IMR-90 (cell line): Measurements from ENCODE around the gene ABR. TPM values are rescaled to one million over a fixed set of nuclear protein-coding genes. Genes with fewer than 3 reads are reported as not detected.

Source experiments
- ATAC-seq: fragments of 200-7000 bp; cut with Tn5 transposase; 2 replicates; pipeline ENCODE4 v1.9.1; 2020; ENCODE audit warnings: low read depth, mild to moderate bottlenecking, moderate library complexity
- BruUV-seq: library from RNA; stranded (reverse); fragments of 400-500 nt; replicated peaks from 2 replicates; lab custom pipeline; 2021; lab: Mats Ljungman, UMichigan
- CTCF ChIA-PET: fragments of 300-600 bp; formaldehyde crosslinking; extraction: SDS; loops from one replicate; lab custom pipeline; 2021; ENCODE audit warnings: antibody characterized with exemption; lab: Yijun Ruan, JAX
- POLR2A ChIA-PET: fragments of 300-600 bp; sonication (Branson Sonifier 250); formaldehyde crosslinking; loops from one replicate; lab custom pipeline; 2022; ENCODE audit warnings: antibody characterized with exemption; ENCODE audit not compliant: unreplicated experiment; lab: Charles Lee
- DNase-seq: peaks from one replicate; pipeline ENCODE4 v3.0.0; 2013
- H2AFZ ChIP-seq: replicated peaks from 2 replicates; pipeline ENCODE3; 2013; ENCODE audit warnings: low read length, mild to moderate bottlenecking; ENCODE audit not compliant: poor library complexity
- H2AK5ac ChIP-seq: 2 replicates; pipeline ENCODE4 v1.6.1; 2013; ENCODE audit warnings: low read depth, low read length, inconsistent platforms
- H2AK9ac ChIP-seq: replicated peaks from 2 replicates; pipeline ENCODE3; 2013; ENCODE audit warnings: mild to moderate bottlenecking, low read depth, low read length, moderate library complexity; ENCODE audit not compliant: poor library complexity
- H2BK120ac ChIP-seq: 2 replicates; pipeline ENCODE4 v1.6.1; 2013; ENCODE audit warnings: low read depth, low read length, inconsistent platforms
- H2BK15ac ChIP-seq: 3 replicates; pipeline ENCODE4 v1.6.1; 2013; ENCODE audit warnings: low read depth, low read length, inconsistent platforms
- H2BK20ac ChIP-seq: 2 replicates; pipeline ENCODE4 v1.6.1; 2013; ENCODE audit warnings: low read depth, mild to moderate bottlenecking, inconsistent platforms, low read length, moderate library complexity
- H2BK5ac ChIP-seq: 2 replicates; pipeline ENCODE4 v1.6.1; 2013; ENCODE audit warnings: mild to moderate bottlenecking, low read depth, low read length, inconsistent platforms; ENCODE audit not compliant: poor library complexity, severe bottlenecking
- H3K14ac ChIP-seq: replicated peaks from 2 replicates; pipeline ENCODE4 v1.6.1; 2013; ENCODE audit warnings: low read depth, low read length, inconsistent platforms
- H3K18ac ChIP-seq: 2 replicates; pipeline ENCODE4 v1.6.1; 2013; ENCODE audit warnings: low read depth, low read length, control low read depth
- H3K23ac ChIP-seq: 2 replicates; pipeline ENCODE4 v1.6.1; 2013; ENCODE audit warnings: low read depth, low read length, inconsistent platforms
- H3K27ac ChIP-seq: 2 replicates; pipeline ENCODE4 v1.5.1; 2013; ENCODE audit warnings: mild to moderate bottlenecking, control low read depth, low read length; ENCODE audit not compliant: insufficient read depth
- H3K27me3 ChIP-seq: 2 replicates; pipeline ENCODE4 v1.6.1; 2013; ENCODE audit warnings: low read length; ENCODE audit not compliant: control insufficient read depth, insufficient read depth
- H3K36me3 ChIP-seq: 2 replicates; pipeline ENCODE4 v1.6.1; 2013; ENCODE audit warnings: low read length, mixed read lengths; ENCODE audit not compliant: control insufficient read depth, insufficient read depth
- H3K4ac ChIP-seq: 2 replicates; pipeline ENCODE4 v1.6.1; 2013; ENCODE audit warnings: low read depth, low read length, inconsistent platforms
- H3K4me1 ChIP-seq: 2 replicates; pipeline ENCODE4 v1.6.1; 2013; ENCODE audit warnings: low read length, mixed read lengths; ENCODE audit not compliant: control insufficient read depth, insufficient read depth
- H3K4me2 ChIP-seq: 2 replicates; pipeline ENCODE4 v1.6.1; 2013; ENCODE audit warnings: low read depth, mild to moderate bottlenecking, control low read depth, low read length, moderate library complexity
- H3K4me3 ChIP-seq: 2 replicates; pipeline ENCODE4 v1.5.1; 2013; ENCODE audit warnings: low read depth, mild to moderate bottlenecking, control low read depth, low read length, moderate library complexity; ENCODE audit not compliant: insufficient read depth
- H3K56ac ChIP-seq: 2 replicates; pipeline ENCODE4 v1.6.1; 2013; ENCODE audit warnings: low read length, inconsistent platforms; ENCODE audit not compliant: insufficient read depth; ENCODE audit errors: extremely low read depth
- H3K79me1 ChIP-seq, 2 experiments: 2 replicates each; pipeline ENCODE4 v1.6.1; 2013; ENCODE audit warnings: low read length in 2 of 2, inconsistent platforms in 1 of 2, low read depth in 1 of 2
- H3K9ac ChIP-seq: 2 replicates; pipeline ENCODE4 v1.6.1; 2013; ENCODE audit warnings: low read depth, low read length, control low read depth
- H3K9me1 ChIP-seq: 2 replicates; pipeline ENCODE4 v1.6.1; 2013; ENCODE audit warnings: low read length, inconsistent platforms; ENCODE audit not compliant: insufficient read depth
- H3K9me3 ChIP-seq: 2 replicates; pipeline ENCODE4 v1.6.1; 2013; ENCODE audit warnings: low read length; ENCODE audit not compliant: control insufficient read depth, insufficient read depth
- H4K20me1 ChIP-seq: 2 replicates; pipeline ENCODE4 v1.6.1; 2013; ENCODE audit warnings: low read length, inconsistent platforms; ENCODE audit not compliant: insufficient read depth
- H4K5ac ChIP-seq: 2 replicates; pipeline ENCODE4 v1.6.1; 2013; ENCODE audit warnings: mild to moderate bottlenecking, low read depth, low read length, control low read depth
- H4K8ac ChIP-seq, 2 experiments: 2 replicates each; pipeline ENCODE4 v1.6.1; 2013; ENCODE audit warnings: low read depth in 2 of 2, low read length in 2 of 2, control low read depth in 1 of 2, inconsistent platforms in 1 of 2
- H4K91ac ChIP-seq: 2 replicates; pipeline ENCODE4 v1.6.1; 2013; ENCODE audit warnings: low read depth, low read length, inconsistent platforms; ENCODE audit not compliant: insufficient read depth
- CHD1 ChIP-seq: IDR thresholded peaks from 2 replicates; pipeline ENCODE4 v1.6.1; 2012; ENCODE audit warnings: low read depth, low read length, improper control_type of control experiment
- CTCF ChIP-seq: conservative IDR thresholded peaks from 2 replicates; pipeline ENCODE4 v1.5.1; 2012; ENCODE audit warnings: mild to moderate bottlenecking, low read depth, low read length, improper control_type of control experiment
- MXI1 ChIP-seq: IDR thresholded peaks from 2 replicates; pipeline ENCODE4 v1.6.1; 2012; ENCODE audit warnings: low read depth, mild to moderate bottlenecking, low read length, moderate library complexity, borderline replicate concordance
- POLR2A ChIP-seq: IDR thresholded peaks from 2 replicates; pipeline ENCODE4 v1.6.1; 2012; ENCODE audit warnings: mild to moderate bottlenecking, low read depth, low read length
- USF2 ChIP-seq: fragments of 150-350 bp; IDR thresholded peaks from 2 replicates; pipeline ENCODE4 v1.6.1; 2017; ENCODE audit warnings: mild to moderate bottlenecking, antibody characterized with exemption, low read length, low read depth
- WGBS, 2 experiments: methylation state at CpG; one replicate each; pipeline versions ENCODE4 v1.1.5 to v1.1.7; 2013; ENCODE audit warnings: missing lambda C conversion rate in 2 of 2; ENCODE audit not compliant: insufficient read length in 1 of 2; ENCODE audit errors: extremely low coverage in 2 of 2; 5-methylcytosine and 5-hydroxymethylcytosine counted together
- dilution Hi-C: fragments of 300-500 bp; cut with HindIII; formaldehyde crosslinking; loops from one replicate; pipeline ENCODE4 v1.14.3; 2018; ENCODE audit warnings: low sequenced_read_pairs; ENCODE audit not compliant: unreplicated experiment
- in situ Hi-C: fragments of 300-500 bp; cut with MboI; formaldehyde crosslinking; loops from 3 replicates; pipeline ENCODE4 v1.14.3; 2019; ENCODE audit warnings: low sequenced_read_pairs, inconsistent platforms, mixed read lengths
- intact Hi-C: fragments of 100-400 bp; cut with micrococcal nuclease; formaldehyde crosslinking; loops from 2 replicates; pipeline ENCODE4 v1.10.0; 2022
- polyA plus RNA-seq, 3 experiments: library from polyadenylated mRNA; depleted of rRNA; stranded (reverse); fragments of >200 nt; gene quantifications; 2 replicates each; pipeline ENCODE4 v1.2.3, GENCODE V29; 2012; ENCODE audit warnings: low replicate concordance in 1 of 3
- total RNA-seq: library from RNA; depleted of rRNA; stranded (reverse); fragments of >200 nt; gene quantifications from 2 replicates; pipeline ENCODE4 v1.2.3, GENCODE V29; 2012

The ABR gene
- total and polyA plus RNA-seq, 2 of the 4 experiments (the other 2 are of a cell fraction), result 28.3 to 79.7 TPM

- Histone ChIP-seq H3K23ac (no peak overlapping the region), H4K91ac (no peak overlapping the region), H2AFZ (no peak overlapping the region), H4K8ac (no peak overlapping the region), H3K27ac (no peak overlapping the region), H4K5ac (no peak overlapping the region), H3K9me1 (peaks cover 13% of the 10 kb centered on the region), H3K9ac (no peak overlapping the region), H3K36me3 (peaks cover 9% of the 10 kb centered on the region; the same call in 1 of the 2 replicates), H2AK9ac (peak overlapping the region; percentile 39), H4K20me1 (peaks cover 14% of the 10 kb centered on the region), H3K14ac (no peak overlapping the region), H2AK5ac (no peak overlapping the region), H3K9me3 (no peaks in the 10 kb centered on the region), H2BK20ac (no peak overlapping the region), H2BK120ac (no peak overlapping the region), H3K4me1 (peaks cover 7% of the 10 kb centered on the region), H2BK5ac (no peak overlapping the region), H3K4me2 (no peak overlapping the region), H3K18ac (no peak overlapping the region), H3K4ac (no peak overlapping the region), H3K79me1 (peaks cover 9 to 28% of the 10 kb centered on the region in 2 experiments; a peak in 3 of 4 replicates), H3K27me3 (no peaks in the 10 kb centered on the region), H3K4me3 (no peak overlapping the region), H3K56ac (no peak overlapping the region), H2BK15ac (no peak overlapping the region)
- dilution Hi-C loops, result no loop called here
- no peak for TF ChIP-seq CTCF
- TF ChIP-seq MXI1, result no peak
- TF ChIP-seq USF2, result no peak
- TF ChIP-seq POLR2A, result no peak
- TF ChIP-seq CHD1, result no peak
- in situ Hi-C loops, result no loop called here
- ChIA-PET CTCF (no interaction called here), POLR2A (no interaction called here)
- BruUV-seq, result no TSS peak
- no peak for ATAC-seq
- WGBS, 2 experiments, result 86% methylated on average over 8 of the region's 16 CpGs; no CpG with 5 or more reads in 1 of the 2 experiments
- DNase-seq, result no peak
- intact Hi-C loops, result no loop called here
These were observed 17.5 kb downstream of the ABR start for GRCh38 chr17:1162116-1162855.
